Mesendoderm (in vitro differentiated cells): ENCODE measurements around the gene RIPOR3.
"Not testable (repeated sequence)": the region's sequence is repeated elsewhere in the genome, so short reads cannot be mapped to it uniquely, and the experiment has no call there.

Source experiments
- DNase-seq: peaks from one replicate; pipeline ENCODE4 v3.0.0; 2013
- H2AK5ac ChIP-seq: 2 replicates; pipeline ENCODE4 v1.6.1; 2013; ENCODE audit warnings: low read length, inconsistent platforms
- H2BK120ac ChIP-seq: 2 replicates; pipeline ENCODE4 v1.6.1; 2013; ENCODE audit warnings: low read depth, mild to moderate bottlenecking, low read length, moderate library complexity, mixed read lengths
- H2BK15ac ChIP-seq: replicated peaks from 2 replicates; pipeline ENCODE4 v1.6.1; 2013; ENCODE audit warnings: low read depth, mild to moderate bottlenecking, moderate library complexity
- H2BK5ac ChIP-seq: 2 replicates; pipeline ENCODE4 v1.6.1; 2013; ENCODE audit warnings: low read length, inconsistent platforms
- H3K18ac ChIP-seq: 2 replicates; pipeline ENCODE4 v1.6.1; 2013; ENCODE audit warnings: mild to moderate bottlenecking, low read length, mixed read lengths
- H3K23ac ChIP-seq: one replicate; pipeline ENCODE4 v1.6.1; 2013; ENCODE audit warnings: low read length
- H3K27ac ChIP-seq: 2 replicates; pipeline ENCODE4 v1.5.1; 2013; ENCODE audit warnings: low read depth, mild to moderate bottlenecking, inconsistent platforms, low read length, moderate library complexity
- H3K27me3 ChIP-seq: 2 replicates; pipeline ENCODE4 v1.6.1; 2013; ENCODE audit warnings: low read length, control low read depth, mild to moderate bottlenecking, inconsistent platforms; ENCODE audit not compliant: insufficient read depth, poor library complexity
- H3K36me3 ChIP-seq: 2 replicates; pipeline ENCODE4 v1.6.1; 2013; ENCODE audit warnings: low read length, inconsistent platforms; ENCODE audit not compliant: control insufficient read depth, insufficient read depth
- H3K4ac ChIP-seq: one replicate; pipeline ENCODE4 v1.6.1; 2013; ENCODE audit warnings: low read depth, mild to moderate bottlenecking, low read length, moderate library complexity
- H3K4me1 ChIP-seq: 2 replicates; pipeline ENCODE4 v1.6.1; 2013; ENCODE audit warnings: low read depth, low read length, inconsistent platforms; ENCODE audit not compliant: control insufficient read depth
- H3K4me2 ChIP-seq: 2 replicates; pipeline ENCODE4 v1.6.1; 2013; ENCODE audit warnings: low read length
- H3K4me3 ChIP-seq: 2 replicates; pipeline ENCODE4 v1.5.1; 2013; ENCODE audit warnings: mild to moderate bottlenecking, low read length
- H3K56ac ChIP-seq: one replicate; pipeline ENCODE4 v1.6.1; 2013; ENCODE audit warnings: low read length
- H3K79me1 ChIP-seq: 2 replicates; pipeline ENCODE4 v1.6.1; 2013; ENCODE audit warnings: low read length, inconsistent platforms
- H3K79me2 ChIP-seq: 2 replicates; pipeline ENCODE4 v1.6.1; 2013; ENCODE audit warnings: mild to moderate bottlenecking, low read length; ENCODE audit not compliant: control insufficient read depth, insufficient read depth
- H3K9ac ChIP-seq: 2 replicates; pipeline ENCODE4 v1.6.1; 2013; ENCODE audit warnings: low read length, inconsistent platforms
- H4K5ac ChIP-seq: one replicate; pipeline ENCODE4 v1.6.1; 2013; ENCODE audit warnings: low read length
- H4K8ac ChIP-seq: one replicate; pipeline ENCODE4 v1.6.1; 2013; ENCODE audit warnings: low read depth, mild to moderate bottlenecking, control low read depth, low read length, moderate library complexity
- WGBS: extraction: QIAGEN DNeasy Blood & Tissue Kit; methylation state at CpG from one replicate; pipeline ENCODE4 v1.1.7; 2013; ENCODE audit warnings: low lambda C conversion rate, missing lambda C conversion rate; ENCODE audit not compliant: insufficient coverage; ENCODE audit errors: extremely low coverage; 5-methylcytosine and 5-hydroxymethylcytosine counted together

Gene RIPOR3

DNA sequence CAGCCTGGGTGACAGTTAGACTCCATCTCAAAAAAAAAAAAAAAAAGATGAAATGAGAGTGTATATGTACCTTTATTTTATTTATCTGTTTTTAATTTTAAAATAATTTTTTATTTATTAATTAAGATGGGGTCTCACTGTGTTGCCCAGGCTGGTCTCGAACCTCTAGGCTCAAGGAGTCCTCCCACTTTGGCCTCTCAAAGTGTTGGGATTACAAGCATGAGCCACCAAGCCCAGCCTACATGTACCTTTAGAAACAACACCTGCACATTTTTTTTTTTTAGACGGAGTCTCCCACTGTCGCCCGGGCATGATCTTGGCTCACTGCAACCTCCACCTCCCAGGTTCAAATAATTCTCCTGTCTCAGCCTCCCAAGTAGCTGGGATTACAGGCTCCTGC lies 28.0 kb upstream of the RIPOR3 start:
- no CpG with 5 or more reads among the region's 4 CpGs for WGBS

DNA sequence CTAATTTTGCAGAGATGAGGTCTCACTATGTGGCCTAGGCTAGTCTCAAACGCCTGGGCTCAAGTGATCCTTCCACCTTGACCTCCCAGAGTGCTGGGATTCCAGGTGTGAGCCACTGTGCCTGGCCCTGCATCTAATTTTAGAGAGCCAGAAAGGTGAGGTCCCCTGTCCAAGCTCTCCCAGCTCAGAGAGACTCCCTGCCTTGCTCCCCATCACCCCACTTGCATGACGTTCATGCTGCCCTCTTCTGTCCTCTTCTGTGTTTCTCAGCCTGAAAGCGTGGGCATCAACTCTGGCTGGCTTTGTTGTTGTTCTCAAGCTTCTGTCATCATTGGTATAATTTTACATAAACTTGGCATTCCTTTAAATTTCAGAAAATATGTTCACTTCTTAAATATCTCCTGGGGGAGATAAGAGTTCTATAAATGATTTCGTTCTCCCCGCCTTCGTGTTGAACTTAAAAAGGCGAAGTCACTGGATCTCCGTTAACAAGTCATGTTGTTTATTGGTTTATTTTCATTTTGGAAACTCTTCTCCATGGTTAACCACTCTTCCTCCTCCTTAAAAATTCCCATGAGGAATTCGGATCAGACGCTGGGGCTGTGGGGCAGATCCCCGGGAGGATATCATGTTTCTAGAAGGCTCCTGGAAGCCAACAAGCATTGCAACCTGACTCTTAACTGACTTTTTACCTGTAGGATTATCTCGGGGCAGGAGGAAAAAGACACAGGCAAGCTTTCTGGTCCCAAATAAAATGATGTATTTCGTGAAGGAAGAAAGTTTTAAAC lies 26.8 kb upstream of the RIPOR3 start:
- DNase-seq: no peak
- Histone ChIP-seq H3K79me1 (no peaks in the 10 kb centered on the region), H4K8ac (no peak overlapping the region), H3K79me2 (no peaks in the 10 kb centered on the region), H2BK5ac (no peak overlapping the region), H3K9ac (no peak overlapping the region), H3K18ac (no peak overlapping the region), H3K36me3 (no peaks in the 10 kb centered on the region), H3K4me3 (no peak overlapping the region), H3K56ac (no peak overlapping the region), H3K27ac (no peak overlapping the region), H2AK5ac (no peak overlapping the region), H3K4me2 (no peak overlapping the region), H3K27me3 (no peaks in the 10 kb centered on the region), H2BK120ac (no peak overlapping the region), H2BK15ac (no peak overlapping the region), H3K23ac (no peak overlapping the region), H3K4ac (no peak overlapping the region), H4K5ac (no peak overlapping the region), H3K4me1 (no peaks in the 10 kb centered on the region)
- no CpG with 5 or more reads among the region's 13 CpGs for WGBS

More for the DNA sequence above, 28.0 kb upstream of the RIPOR3 start:
- Histone ChIP-seq H3K27me3 (no peaks in the 10 kb centered on the region), H4K8ac (no peak overlapping the region), H2AK5ac (no peak overlapping the region), H3K36me3 (no peaks in the 10 kb centered on the region), H3K56ac (no peak overlapping the region), H2BK120ac (no peak overlapping the region), H3K9ac (no peak overlapping the region), H2BK5ac (no peak overlapping the region), H2BK15ac (no peak overlapping the region), H3K27ac (no peak overlapping the region), H3K4me3 (no peak overlapping the region), H3K4me1 (no peaks in the 10 kb centered on the region), H3K23ac (no peak overlapping the region), H3K79me2 (no peaks in the 10 kb centered on the region), H3K4ac (no peak overlapping the region), H3K18ac (no peak overlapping the region), H4K5ac (no peak overlapping the region), H3K79me1 (no peaks in the 10 kb centered on the region), H3K4me2 (no peak overlapping the region)
- DNase-seq: no peak

DNA sequence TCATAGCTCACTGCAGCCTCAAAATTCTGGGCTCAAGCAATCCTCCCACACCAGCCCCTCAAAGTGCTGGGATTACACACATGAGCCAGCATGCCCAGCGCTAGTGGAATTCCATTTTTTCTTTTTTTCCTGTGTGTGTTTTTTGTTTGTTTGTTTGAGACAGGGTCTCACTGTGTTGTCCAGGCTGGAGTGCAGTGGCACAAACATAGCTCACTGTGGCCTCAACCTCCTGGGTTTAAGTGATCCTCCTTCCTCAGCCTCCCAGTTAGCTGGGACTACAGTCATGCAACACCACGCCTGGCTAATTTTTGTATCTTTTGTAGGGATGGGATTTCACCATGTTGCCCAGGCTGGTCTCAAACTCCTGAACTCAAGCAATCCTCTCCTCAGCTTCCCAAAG lies 26.0 kb upstream of the RIPOR3 start:
- Histone ChIP-seq H3K27ac (no peak overlapping the region), H3K4ac (no peak overlapping the region), H3K36me3 (no peaks in the 10 kb centered on the region), H3K79me1 (no peaks in the 10 kb centered on the region), H2AK5ac (no peak overlapping the region), H3K4me2 (no peak overlapping the region), H3K9ac (no peak overlapping the region), H3K79me2 (no peaks in the 10 kb centered on the region), H2BK5ac (no peak overlapping the region), H2BK120ac (no peak overlapping the region), H3K23ac (no peak overlapping the region), H3K4me3 (no peak overlapping the region), H4K8ac (no peak overlapping the region), H3K4me1 (no peaks in the 10 kb centered on the region), H2BK15ac (no peak overlapping the region), H3K56ac (no peak overlapping the region), H3K27me3 (no peaks in the 10 kb centered on the region), H4K5ac (no peak overlapping the region), H3K18ac (no peak overlapping the region)
- DNase-seq: no peak
- WGBS: no CpG with 5 or more reads among the region's 2 CpGs

- no peak overlapping the region for H2BK15ac ChIP-seq
- no peak overlapping the region for H3K4me3 ChIP-seq
- no peak overlapping the region for H4K5ac ChIP-seq
- H2BK120ac ChIP-seq: no peak overlapping the region
- H2AK5ac ChIP-seq: no peak overlapping the region
- H3K36me3 ChIP-seq: no peaks in the 10 kb centered on the region
- no peak overlapping the region for H3K18ac ChIP-seq
- DNase-seq: no peak
- H4K8ac ChIP-seq: no peak overlapping the region
- H3K4me1 ChIP-seq: no peaks in the 10 kb centered on the region
- no CpG with 5 or more reads among the region's 1 CpG for WGBS
- no peaks in the 10 kb centered on the region for H3K79me1 ChIP-seq
- H3K23ac ChIP-seq: no peak overlapping the region
- no peak overlapping the region for H3K9ac ChIP-seq
- no peaks in the 10 kb centered on the region for H3K79me2 ChIP-seq
- H3K4me2 ChIP-seq: no peak overlapping the region
- H3K4ac ChIP-seq: no peak overlapping the region
- H3K56ac ChIP-seq: no peak overlapping the region
- H3K27ac ChIP-seq: no peak overlapping the region
- no peak overlapping the region for H2BK5ac ChIP-seq
- H3K27me3 ChIP-seq: no peaks in the 10 kb centered on the region
Measured at GRCh38 chr20:50716518-50716917, 25.2 kb upstream of the RIPOR3 start.

DNA sequence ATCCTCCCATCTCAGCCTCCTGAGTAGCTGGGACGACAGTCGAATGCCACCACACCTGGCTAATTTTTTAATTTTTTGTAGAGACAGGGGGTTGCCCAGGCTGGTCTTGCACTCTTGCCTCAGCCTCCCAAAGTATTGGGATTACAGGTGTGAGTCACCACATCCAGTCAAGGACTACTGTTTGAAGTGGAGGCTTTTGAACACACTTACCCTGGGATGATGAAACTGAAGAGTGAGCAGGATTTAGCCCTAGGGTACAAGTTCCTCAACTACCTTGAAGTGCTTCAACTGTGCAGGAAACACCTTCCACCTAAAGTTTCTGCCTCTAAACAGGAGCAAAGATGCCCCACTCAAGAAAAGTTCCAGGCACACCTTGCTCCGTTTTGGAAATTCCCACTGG lies 24.4 kb upstream of the RIPOR3 start:
- no peak overlapping the region for H3K56ac ChIP-seq
- H3K4me1 ChIP-seq: peaks cover 1% of the 10 kb centered on the region
- H2BK15ac ChIP-seq: no peak overlapping the region
- no peak overlapping the region for H2AK5ac ChIP-seq
- H2BK120ac ChIP-seq: no peak overlapping the region
- no peaks in the 10 kb centered on the region for H3K27me3 ChIP-seq
- H3K9ac ChIP-seq: no peak overlapping the region
- no peak overlapping the region for H3K4me3 ChIP-seq
- DNase-seq: no peak
- no peaks in the 10 kb centered on the region for H3K79me2 ChIP-seq
- H3K36me3 ChIP-seq: no peaks in the 10 kb centered on the region
- no peak overlapping the region for H3K18ac ChIP-seq
- H3K4me2 ChIP-seq: no peak overlapping the region
- H3K4ac ChIP-seq: no peak overlapping the region
- H3K23ac ChIP-seq: no peak overlapping the region
- H3K79me1 ChIP-seq: no peaks in the 10 kb centered on the region
- H4K5ac ChIP-seq: no peak overlapping the region
- H4K8ac ChIP-seq: no peak overlapping the region
- WGBS: no CpG with 5 or more reads among the region's 3 CpGs
- H2BK5ac ChIP-seq: no peak overlapping the region
- no peak overlapping the region for H3K27ac ChIP-seq

GRCh38 chr20:50714426-50714825 lies 23.1 kb upstream of the RIPOR3 start:
- no CpG with 5 or more reads among the region's 12 CpGs for WGBS
- not testable (repeated sequence) for H3K23ac ChIP-seq, H4K5ac ChIP-seq, H3K4me2 ChIP-seq, H3K56ac ChIP-seq, H3K36me3 ChIP-seq, H2BK120ac ChIP-seq, H3K79me2 ChIP-seq, H3K79me1 ChIP-seq, H3K4ac ChIP-seq, H3K4me1 ChIP-seq, H3K4me3 ChIP-seq, H2BK5ac ChIP-seq, H3K27me3 ChIP-seq, H3K27ac ChIP-seq, H2AK5ac ChIP-seq, H3K9ac ChIP-seq, DNase-seq, H4K8ac ChIP-seq, H2BK15ac ChIP-seq, H3K18ac ChIP-seq
